GM18505 (cell line): ENCODE results near the gene HK3.

Experiments used
- ATAC-seq: cut with Tn5 transposase; IDR thresholded peaks from one replicate; pipeline ENCODE4 v1.9.1; 2021; ENCODE audit not compliant: unreplicated experiment
- POLR2A ChIP-seq: IDR thresholded peaks from 4 replicates; pipeline ENCODE4 v1.6.1; 2011; ENCODE audit warnings: borderline replicate concordance; ENCODE audit not compliant: insufficient read depth, insufficient read length; ENCODE audit errors: extremely low read depth

The HK3 gene

GRCh38 chr5:176915906-176916305 lies 16.8 kb upstream of the HK3 start:
- no peak for ATAC-seq
- TF ChIP-seq POLR2A: no peak

- ATAC-seq: no peak
- no peak for TF ChIP-seq POLR2A
Observed at GRCh38 chr5:176912115-176912514, 13.0 kb upstream of the HK3 start.

- ATAC-seq: no peak
- no peak for TF ChIP-seq POLR2A
Observed at GRCh38 chr5:176908675-176909368, 9.7 kb upstream of the HK3 start.

GRCh38 chr5:176906796-176907195 lies 7.7 kb upstream of the HK3 start:
- no peak for ATAC-seq
- TF ChIP-seq POLR2A: no peak

- ATAC-seq: no peak
- TF ChIP-seq POLR2A: no peak
Observed at GRCh38 chr5:176906126-176906525, 7.0 kb upstream of the HK3 start.

- TF ChIP-seq POLR2A: no peak
- no peak for ATAC-seq
Observed at GRCh38 chr5:176904276-176904675, 5.1 kb upstream of the HK3 start.

GRCh38 chr5:176902911-176903664 lies 3.9 kb upstream of the HK3 start:
- no peak for TF ChIP-seq POLR2A
- ATAC-seq: no peak

- ATAC-seq: no peak
- no peak for TF ChIP-seq POLR2A
Observed at GRCh38 chr5:176902102-176902814, 3.1 kb upstream of the HK3 start.

- no peak for ATAC-seq
Observed at GRCh38 chr5:176901260-176902101, 2.3 kb upstream of the HK3 start.

GRCh38 chr5:176900780-176901204 lies 1.6 kb upstream of the HK3 start:
- TF ChIP-seq POLR2A: no peak
- no peak for ATAC-seq

More at GRCh38 chr5:176901260-176902101, 2.3 kb upstream of the HK3 start:
- TF ChIP-seq POLR2A: no peak

GRCh38 chr5:176899946-176900779 lies 1.0 kb upstream of the HK3 start:
- no peak for TF ChIP-seq POLR2A
- no peak for ATAC-seq

GRCh38 chr5:176897263-176897662 lies 1.9 kb downstream of the HK3 start:
- no peak for ATAC-seq
- TF ChIP-seq POLR2A: no peak

- TF ChIP-seq POLR2A: no peak
- ATAC-seq: no peak
Observed at GRCh38 chr5:176895831-176896230, 3.3 kb downstream of the HK3 start.

GRCh38 chr5:176894298-176894697 lies 4.8 kb downstream of the HK3 start:
- no peak for ATAC-seq
- TF ChIP-seq POLR2A: no peak
